Immature natural killer cell (primary cell): ENCODE data around the gene KRTAP9-9. TPM values are rescaled to one million over a fixed set of nuclear protein-coding genes. Genes with fewer than 3 reads are reported as not detected.
"Not testable (repeated sequence)": the region's sequence is repeated elsewhere in the genome, so short reads cannot be mapped to it uniquely, and the experiment has no call there.

Experiments used
- DNase-seq, 3 donors: peaks; one replicate each; pipeline ENCODE4 v3.0.0; 2022; ENCODE audit warnings: mixed read lengths in 1 of 3
- H3K27ac Mint-ChIP-seq, 6 donors: one replicate each; pipeline ENCODE4 v1.8.0; 2020; ENCODE audit warnings: mixed read lengths in 6 of 6, mild to moderate bottlenecking in 5 of 6, inconsistent platforms in 4 of 6, moderate library complexity in 3 of 6
- H3K27me3 Mint-ChIP-seq, 3 donors: one replicate each; pipeline ENCODE4 v1.8.0; 2020 to 2021; ENCODE audit warnings: low read depth in 3 of 3, mild to moderate bottlenecking in 3 of 3, mixed read lengths in 3 of 3, moderate library complexity in 3 of 3, inconsistent platforms in 1 of 3
- H3K36me3 Mint-ChIP-seq, 3 donors: one replicate each; pipeline ENCODE4 v1.8.0; 2020; ENCODE audit warnings: mixed read lengths in 3 of 3, inconsistent platforms in 2 of 3, mild to moderate bottlenecking in 2 of 3
- H3K4me1 Mint-ChIP-seq, 2 donors: one replicate each; pipeline ENCODE4 v1.8.0; 2020; ENCODE audit warnings: inconsistent platforms in 2 of 2, mild to moderate bottlenecking in 2 of 2, mixed read lengths in 2 of 2, moderate library complexity in 1 of 2
- H3K4me3 Mint-ChIP-seq, 5 donors: one replicate each; pipeline ENCODE4 v1.8.0; 2020; ENCODE audit warnings: mild to moderate bottlenecking in 5 of 5, mixed read lengths in 5 of 5, inconsistent platforms in 3 of 5, moderate library complexity in 3 of 5
- H3K9me3 Mint-ChIP-seq, 6 donors: one replicate each; pipeline ENCODE4 v1.8.0; 2020; ENCODE audit warnings: mild to moderate bottlenecking in 6 of 6, mixed read lengths in 6 of 6, inconsistent platforms in 4 of 6, moderate library complexity in 3 of 6
- polyA plus RNA-seq, 3 donors: library from polyadenylated mRNA; unstranded; fragments of 300-500 nt; fragmentation: Illumina TruSeq; gene quantifications; one replicate each; pipeline ENCODE4 v1.2.3, GENCODE V29; 2021

KRTAP9-9 gene
- polyA plus RNA-seq, 3 donors from 2014 or later: not detected

- H3K27me3 Mint-ChIP-seq: peaks cover 4 to 12% (median 7%) of the 10 kb centered on the region in 3 donors
- H3K4me3 Mint-ChIP-seq, H3K36me3 Mint-ChIP-seq, DNase-seq, H3K9me3 Mint-ChIP-seq, H3K27ac Mint-ChIP-seq, H3K4me1 Mint-ChIP-seq: not testable (repeated sequence)
Observed at GRCh38 chr17:41246995-41247787, 8.0 kb upstream of the KRTAP9-9 start.

GRCh38 chr17:41249637-41250240 lies 5.4 kb upstream of the KRTAP9-9 start, which contains the start of gene KRTAP9-4:
Gene KRTAP9-4 (plus strand): TSS chr17:41249687. CDS start chr17:41249721, 34 bp downstream.
- H3K27ac Mint-ChIP-seq, H3K4me1 Mint-ChIP-seq, H3K4me3 Mint-ChIP-seq, H3K27me3 Mint-ChIP-seq, DNase-seq, H3K9me3 Mint-ChIP-seq, H3K36me3 Mint-ChIP-seq: not testable (repeated sequence)

- Mint-ChIP-seq H3K36me3 (no peaks in the 10 kb centered on the region), H3K9me3 (no peaks in the 10 kb centered on the region), H3K27me3 (peaks cover 1 to 7% (median 6%) of the 10 kb centered on the region in 3 donors), H3K4me3 (no peak overlapping the region), H3K4me1 (no peaks in the 10 kb centered on the region), H3K27ac (no peak overlapping the region)
- no peak for DNase-seq
Observed at GRCh38 chr17:41251261-41251660, 3.9 kb upstream of the KRTAP9-9 start.

- Mint-ChIP-seq H3K4me1 (no peaks in the 10 kb centered on the region), H3K27ac (no peak overlapping the region), H3K27me3 (peaks cover 1 to 14% (median 12%) of the 10 kb centered on the region in 3 donors), H3K4me3 (no peak overlapping the region), H3K36me3 (no peaks in the 10 kb centered on the region), H3K9me3 (no peaks in the 10 kb centered on the region)
- DNase-seq: no peak
Observed at GRCh38 chr17:41254861-41255260, 323 bp upstream of the KRTAP9-9 start.

GRCh38 chr17:41256291-41256685 lies 1.1 kb downstream of the KRTAP9-9 start:
- Mint-ChIP-seq H3K4me3 (no peak overlapping the region), H3K27ac (no peak overlapping the region), H3K9me3 (no peaks in the 10 kb centered on the region), H3K27me3 (peaks cover 6 to 13% (median 12%) of the 10 kb centered on the region in 3 donors), H3K36me3 (no peaks in the 10 kb centered on the region), H3K4me1 (no peaks in the 10 kb centered on the region)
- no peak for DNase-seq

- Mint-ChIP-seq H3K4me1 (no peaks in the 10 kb centered on the region), H3K4me3 (no peak overlapping the region), H3K27ac (no peak overlapping the region), H3K9me3 (peaks cover 0 to 1% (median 0%) of the 10 kb centered on the region in 6 donors), H3K27me3 (peaks cover 8 to 18% (median 10%) of the 10 kb centered on the region in 3 donors), H3K36me3 (no peaks in the 10 kb centered on the region)
- no peak for DNase-seq
Observed at GRCh38 chr17:41258406-41258805, 3.2 kb downstream of the KRTAP9-9 start.

- Mint-ChIP-seq H3K27me3 (peaks cover 5 to 12% (median 11%) of the 10 kb centered on the region in 3 donors), H3K27ac (no peak overlapping the region), H3K9me3 (peaks cover 0 to 1% (median 0%) of the 10 kb centered on the region in 6 donors), H3K4me1 (no peaks in the 10 kb centered on the region), H3K4me3 (no peak overlapping the region), H3K36me3 (no peaks in the 10 kb centered on the region)
- DNase-seq: no peak
Observed at GRCh38 chr17:41263212-41263611, 8.0 kb downstream of the KRTAP9-9 start.

- Mint-ChIP-seq H3K27ac (no peak overlapping the region), H3K27me3 (peaks cover 2 to 12% (median 10%) of the 10 kb centered on the region in 3 donors), H3K4me3 (no peak overlapping the region), H3K36me3 (no peaks in the 10 kb centered on the region), H3K9me3 (peaks cover 0 to 1% (median 0%) of the 10 kb centered on the region in 6 donors), H3K4me1 (no peaks in the 10 kb centered on the region)
- DNase-seq: no peak
Observed at GRCh38 chr17:41264599-41264998, 9.4 kb downstream of the KRTAP9-9 start.

- peaks cover 3 to 12% (median 10%) of the 10 kb centered on the region in 3 donors for H3K27me3 Mint-ChIP-seq
- no peaks in the 10 kb centered on the region for H3K4me1 Mint-ChIP-seq
- no peaks in the 10 kb centered on the region for H3K36me3 Mint-ChIP-seq
- H3K9me3 Mint-ChIP-seq: peaks cover 0 to 1% (median 0%) of the 10 kb centered on the region in 6 donors
- no peak within 1 kb of the TSS for H3K4me3 Mint-ChIP-seq
- DNase-seq: no peak
- no peak within 1 kb of the TSS for H3K27ac Mint-ChIP-seq
Observed at GRCh38 chr17:41265078-41265477, 9.9 kb downstream of the KRTAP9-9 start, which contains the start of gene KRTAP9-6. Gene KRTAP9-6 (plus strand): TSS chr17:41265378. CDS start chr17:41265378, 0 bp downstream.

GRCh38 chr17:41267711-41268110 lies 12.5 kb downstream of the KRTAP9-9 start:
- Mint-ChIP-seq H3K27me3 (peaks cover 2 to 10% (median 5%) of the 10 kb centered on the region in 3 donors), H3K4me1 (no peaks in the 10 kb centered on the region), H3K27ac (no peak overlapping the region), H3K36me3 (no peaks in the 10 kb centered on the region), H3K4me3 (no peak overlapping the region), H3K9me3 (no peaks in the 10 kb centered on the region)
- DNase-seq: no peak

GRCh38 chr17:41271323-41271722 lies 16.1 kb downstream of the KRTAP9-9 start:
- not testable (repeated sequence) for H3K36me3 Mint-ChIP-seq, H3K9me3 Mint-ChIP-seq, H3K27ac Mint-ChIP-seq, H3K4me3 Mint-ChIP-seq, H3K4me1 Mint-ChIP-seq, DNase-seq
- peaks cover 0 to 13% (median 12%) of the 10 kb centered on the region in 3 donors for H3K27me3 Mint-ChIP-seq

GRCh38 chr17:41271858-41272257 lies 16.7 kb downstream of the KRTAP9-9 start:
- DNase-seq: no peak
- peaks cover 0 to 2% (median 0%) of the 10 kb centered on the region in 6 donors for H3K9me3 Mint-ChIP-seq
- H3K4me1 Mint-ChIP-seq: no peaks in the 10 kb centered on the region
- peak overlapping the region in 1 of 6 donors; percentile 46 for H3K27ac Mint-ChIP-seq
- no peaks in the 10 kb centered on the region for H3K36me3 Mint-ChIP-seq
- no peak overlapping the region for H3K4me3 Mint-ChIP-seq
- peaks cover 0 to 16% (median 15%) of the 10 kb centered on the region in 3 donors for H3K27me3 Mint-ChIP-seq

GRCh38 chr17:41275648-41276190 lies 20.5 kb downstream of the KRTAP9-9 start, which contains the start of gene KRTAP9-7:
Gene KRTAP9-7 (plus strand): TSS chr17:41275698. CDS start chr17:41275698, 0 bp downstream.
- not testable (repeated sequence) for H3K27ac Mint-ChIP-seq, H3K4me1 Mint-ChIP-seq, H3K4me3 Mint-ChIP-seq, H3K9me3 Mint-ChIP-seq, H3K36me3 Mint-ChIP-seq, DNase-seq
- H3K27me3 Mint-ChIP-seq: peaks cover 2 to 20% (median 13%) of the 10 kb centered on the region in 3 donors
